Stimulated activated CD4-positive, alpha-beta T cell treated with anti-CD3 and anti-CD28 coated beads, TNF-alpha, amount 100 ng/mL, for 4 hours (primary cell): ENCODE measurements around the gene TIGD6.
"Not testable (repeated sequence)": the region's sequence is repeated elsewhere in the genome, so short reads cannot be mapped to it uniquely, and the experiment has no call there.

Source experiments
- DNase-seq, 3 experiments: peaks; one replicate each; pipeline ENCODE4 v3.0.0-alpha.2; 2020; ENCODE audit warnings: low read depth in 3 of 3

TIGD6 gene

GRCh38 chr5:149975409-149975808, 25.0 kb downstream of the TIGD6 start:
- DNase-seq: no peak

- no peak for DNase-seq
Observed at GRCh38 chr5:149969181-149969930, 31.1 kb downstream of the TIGD6 start.

GRCh38 chr5:149966946-149967345, 33.5 kb downstream of the TIGD6 start:
- DNase-seq: no peak

DNA sequence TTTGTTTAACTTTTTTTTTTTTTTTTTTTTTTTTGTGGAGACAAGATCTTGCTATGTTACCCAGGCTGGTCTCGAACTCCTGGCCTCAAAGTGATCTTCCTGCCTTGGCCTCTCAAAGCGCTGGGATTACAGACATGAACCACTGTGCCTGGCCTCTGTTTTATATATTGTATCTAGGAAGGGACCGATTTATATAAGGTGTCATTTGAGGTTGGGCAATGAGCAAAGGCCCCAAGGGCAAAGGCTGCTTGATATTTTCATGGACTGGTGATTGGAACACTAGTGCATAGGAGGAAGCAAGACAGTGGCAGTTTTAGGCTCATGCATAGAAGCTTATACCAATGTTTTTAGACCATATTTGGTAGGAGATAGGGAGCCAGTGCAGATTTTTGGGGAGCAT, 36.7 kb downstream of the TIGD6 start:
- DNase-seq: no peak

DNA sequence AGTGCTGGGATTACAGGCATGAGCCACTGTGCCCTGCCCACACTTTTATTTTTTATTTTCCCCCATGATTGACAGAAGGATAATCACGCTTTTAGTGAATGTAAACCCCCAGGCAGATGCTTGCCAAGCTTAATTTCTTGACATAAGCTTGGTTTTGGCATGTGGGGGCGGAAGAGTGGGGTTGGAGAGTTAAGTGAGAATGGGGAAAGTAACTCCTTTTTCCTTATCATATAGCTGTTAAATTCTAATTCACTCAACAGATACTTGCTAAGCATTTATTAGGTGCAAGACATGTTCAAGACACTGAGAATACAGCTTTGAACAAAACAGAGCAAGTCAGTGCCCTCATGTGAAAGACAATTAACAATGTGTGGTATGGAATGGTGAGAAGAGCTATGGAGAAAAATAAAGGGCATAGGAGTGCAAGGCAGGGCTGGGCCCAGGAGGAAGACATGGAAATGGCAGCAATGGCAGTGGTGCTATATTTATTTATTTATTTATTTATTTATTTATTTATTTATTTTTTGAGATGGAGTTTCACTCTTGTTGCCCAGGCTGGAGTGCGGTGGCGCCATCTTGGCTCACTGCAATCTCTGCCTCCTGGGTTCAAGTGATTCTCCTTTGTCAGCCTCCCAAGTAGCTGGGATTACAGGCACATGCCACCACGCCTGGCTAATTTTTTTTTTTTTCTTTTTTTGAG, 37.7 kb downstream of the TIGD6 start:
- DNase-seq: no peak

DNA sequence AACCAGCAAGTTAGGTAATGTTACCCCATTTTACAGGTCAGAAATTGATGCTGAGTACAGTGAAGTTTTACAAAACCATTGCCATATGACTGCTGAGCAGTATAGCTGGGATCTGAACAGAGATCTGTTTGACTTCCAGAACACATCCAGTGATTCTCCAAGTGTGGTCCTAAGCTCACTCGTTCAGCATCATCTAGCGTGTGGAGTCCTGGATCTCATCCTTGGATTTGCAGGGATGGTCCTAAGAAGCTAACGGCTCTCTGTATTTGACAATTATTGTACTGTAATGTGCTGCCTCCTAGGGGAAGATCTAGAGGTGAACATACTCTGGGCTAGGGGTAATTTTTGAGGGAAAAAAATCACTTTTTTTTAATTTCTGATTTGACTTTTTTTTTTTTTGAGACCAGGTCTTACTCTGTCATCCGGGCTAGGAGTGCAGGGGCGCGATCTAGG, 38.5 kb downstream of the TIGD6 start:
- no peak for DNase-seq

DNA sequence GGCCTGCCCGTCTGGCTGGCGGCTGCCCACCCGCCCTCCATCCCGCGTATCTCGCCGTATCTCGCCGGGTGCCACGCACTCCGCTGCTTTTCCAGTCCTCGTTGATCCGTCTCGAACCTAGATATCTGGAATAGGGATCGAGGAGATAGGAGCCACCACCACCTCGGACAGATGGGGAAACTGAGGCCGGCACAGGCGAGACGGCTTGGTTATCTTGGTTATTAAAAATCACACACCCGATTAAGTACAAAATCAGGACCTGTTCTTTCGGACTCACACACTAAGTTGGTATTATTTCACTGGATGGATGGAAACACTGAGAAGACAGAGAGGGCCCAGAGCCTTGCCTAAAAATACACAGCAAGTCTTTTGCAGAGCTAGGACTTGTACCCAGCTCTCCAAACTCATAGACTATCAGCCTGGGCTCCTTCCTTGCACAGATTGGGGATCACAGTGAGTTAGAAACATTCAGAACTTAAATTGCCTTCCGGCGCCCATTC, 39.2 kb downstream of the TIGD6 start:
- no peak for DNase-seq

DNA sequence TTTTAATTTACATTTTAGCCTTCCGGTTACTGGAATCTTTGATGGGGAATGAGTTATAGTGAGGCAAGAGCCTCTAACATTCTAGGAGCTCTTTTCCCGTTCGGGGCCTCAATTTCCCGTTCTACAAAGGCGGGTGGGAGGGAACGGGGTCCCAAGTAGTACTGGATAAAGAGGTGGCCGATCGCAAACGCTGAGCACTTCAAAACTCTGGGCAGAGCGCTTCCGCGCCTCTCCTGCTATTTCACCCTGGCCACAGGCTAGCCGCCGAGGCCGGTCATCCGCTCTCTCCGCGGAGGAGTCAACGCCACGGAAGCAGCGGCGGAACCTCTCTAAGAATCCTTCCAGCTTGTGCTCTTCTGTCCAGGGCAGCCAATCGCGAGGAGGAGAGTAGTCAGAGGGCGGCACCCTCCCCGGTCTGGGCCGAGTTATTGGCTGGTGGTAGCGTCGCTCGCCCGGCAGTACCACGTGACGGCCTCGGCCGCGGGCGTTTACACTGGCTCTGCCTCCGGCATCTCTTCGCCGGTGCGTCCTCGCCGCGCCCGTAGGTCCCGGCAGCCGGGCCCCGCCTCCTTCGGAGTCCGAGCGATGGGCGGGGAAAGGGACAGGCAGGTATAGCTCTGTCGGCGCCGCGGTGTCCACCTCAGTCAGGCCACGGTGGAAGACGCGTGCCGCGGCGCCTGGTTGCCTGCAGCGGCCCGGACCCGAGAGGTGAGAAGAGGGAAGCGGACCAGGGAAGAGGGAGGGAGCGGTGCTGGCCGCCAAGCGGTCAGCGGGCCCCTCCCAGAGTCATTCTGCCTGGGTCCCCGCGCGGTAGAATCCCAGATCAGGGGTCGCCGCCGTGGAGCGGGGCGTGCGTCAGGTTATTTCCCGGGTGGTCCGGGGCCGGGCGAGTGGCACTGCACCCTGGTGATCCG, 39.9 kb downstream of the TIGD6 start, which contains the start of gene SLC26A2:
TSS of gene SLC26A2 (plus strand) at position 487 of the 914 bp plus-strand sequence. CDS start 16,895 bp downstream, outside the sequence.
- DNase-seq: peak; percentile 83 to 90 (median 90)

- DNase-seq: peak in 2 of 3 experiments; percentile 19 to 29
Observed at GRCh38 chr5:149959406-149960236, 40.8 kb downstream of the TIGD6 start.

DNA sequence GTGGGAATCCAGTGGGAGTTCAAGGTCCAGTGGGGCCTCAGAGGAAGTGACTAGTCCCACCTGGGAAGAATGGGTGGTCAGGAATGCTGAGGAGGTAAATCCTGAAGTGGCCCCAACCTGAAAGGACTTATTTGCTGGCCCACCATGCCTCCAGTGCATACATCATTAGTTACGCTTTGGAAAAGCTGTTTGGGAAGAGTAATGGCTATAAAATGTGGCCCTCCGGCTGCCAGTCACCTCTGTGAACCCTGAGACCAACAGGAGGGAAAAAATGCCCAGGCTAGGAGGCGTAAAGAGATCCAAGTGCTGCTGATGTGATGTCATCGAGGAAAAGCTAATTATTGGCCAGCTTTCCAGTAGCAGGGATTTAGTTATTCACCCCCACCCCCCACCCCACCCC, 42.6 kb downstream of the TIGD6 start:
- no peak for DNase-seq

GRCh38 chr5:149956685-149957084, 43.8 kb downstream of the TIGD6 start:
- DNase-seq: no peak

DNA sequence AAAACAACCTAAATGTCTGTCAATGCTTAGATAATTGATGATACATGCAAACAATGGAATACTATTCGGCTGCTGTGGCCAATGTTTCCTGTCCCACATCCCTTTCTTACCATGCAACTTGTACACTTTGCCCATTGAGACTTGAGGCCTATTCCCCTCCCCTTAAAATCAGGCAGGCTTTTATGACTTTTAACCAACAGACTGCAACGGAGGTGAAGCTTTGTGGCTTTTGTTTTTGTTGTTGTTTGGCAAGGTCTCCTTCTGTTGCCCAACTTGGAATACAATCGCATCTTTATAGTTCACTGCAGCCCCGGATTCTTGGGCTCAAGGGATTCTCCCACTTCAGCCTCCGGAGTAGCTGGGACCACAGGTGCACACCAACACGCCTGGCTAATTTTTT, 45.7 kb downstream of the TIGD6 start:
- no peak for DNase-seq

DNA sequence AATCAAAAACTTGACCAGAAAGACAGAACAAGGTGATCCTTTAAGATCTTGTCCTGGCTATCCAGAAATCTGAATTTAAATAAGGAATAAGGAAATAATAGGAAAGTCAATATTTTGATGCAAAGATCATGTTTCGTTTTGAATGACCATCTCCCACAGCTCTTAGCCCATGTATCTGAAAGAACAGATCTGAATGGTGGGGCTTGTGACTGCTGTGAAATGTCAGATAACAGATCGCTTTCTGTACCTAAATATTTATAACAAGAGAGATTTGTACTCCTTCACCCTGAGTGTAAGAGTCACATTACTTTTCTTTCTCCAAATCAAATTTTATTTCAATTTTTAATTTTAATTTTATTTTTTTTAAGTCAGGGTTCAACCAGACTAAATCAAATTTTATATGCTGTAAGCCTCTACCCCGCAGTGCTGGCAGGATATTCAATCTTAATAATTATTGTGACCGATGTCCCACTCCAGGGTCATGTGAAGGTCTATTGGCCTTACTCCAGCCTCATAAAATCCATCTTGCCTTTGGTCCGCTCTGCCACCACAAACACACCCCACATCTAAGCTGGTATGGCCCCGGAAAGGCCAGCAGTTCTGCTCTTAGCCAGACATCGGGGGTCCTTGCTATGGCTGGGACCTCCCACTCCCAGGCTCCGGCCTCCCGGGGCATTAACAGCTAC, 46.9 kb downstream of the TIGD6 start:
- no peak for DNase-seq

DNA sequence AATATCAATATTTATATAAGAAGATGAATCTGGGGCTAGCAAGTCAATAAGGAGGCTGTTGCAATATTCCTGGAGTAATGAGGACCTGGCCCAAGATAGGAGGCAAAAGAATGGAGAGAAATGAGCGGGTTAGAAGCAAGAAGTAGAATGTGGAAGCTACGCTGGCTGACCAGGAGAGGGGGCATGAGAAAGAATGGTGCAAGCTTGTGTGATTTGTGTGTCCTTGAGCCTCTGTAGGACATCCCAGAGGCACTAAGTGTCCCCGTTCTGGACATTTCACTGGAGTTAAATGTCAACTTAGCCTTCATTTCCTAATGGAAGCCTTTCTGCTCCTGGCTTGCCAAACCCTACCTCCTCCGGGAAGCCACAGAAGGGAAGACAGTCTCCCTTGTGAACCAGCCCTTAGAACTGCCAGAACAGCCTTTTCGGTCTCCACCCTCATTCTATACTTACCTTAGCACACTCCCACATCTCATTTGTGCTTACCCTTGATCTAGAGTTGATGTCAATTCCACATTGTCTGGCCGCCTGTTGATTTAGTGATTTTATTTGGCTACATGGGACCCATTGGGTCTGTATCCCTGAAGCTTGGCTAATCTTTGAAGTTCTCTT, 49.2 kb downstream of the TIGD6 start:
- no peak for DNase-seq

DNA sequence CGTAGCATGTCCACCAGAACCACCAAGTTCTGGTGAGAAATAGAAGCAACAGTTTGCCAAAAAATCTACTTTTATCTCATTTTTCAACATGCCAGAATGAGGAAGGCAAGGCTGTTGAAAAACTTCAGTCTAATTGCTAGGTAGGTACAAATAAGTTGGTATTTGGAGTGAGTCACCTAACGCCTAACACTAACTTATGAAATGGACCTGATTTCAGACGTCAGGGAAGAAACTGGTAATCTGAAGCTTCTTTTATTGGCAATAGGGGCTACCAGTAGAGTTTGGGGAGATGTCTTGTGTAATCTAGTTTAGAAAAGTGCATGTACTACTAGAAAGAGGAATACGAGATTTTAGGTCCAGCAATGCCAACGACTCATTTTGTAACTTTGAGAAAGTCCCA, 51.5 kb downstream of the TIGD6 start:
- no peak for DNase-seq

- DNase-seq: no peak
Observed at GRCh38 chr5:149946118-149946517, 54.3 kb downstream of the TIGD6 start.

GRCh38 chr5:149944666-149945065, 55.8 kb downstream of the TIGD6 start, which contains the start of gene PDE6A:
TSS of gene PDE6A (minus strand) at chr5:149944793. CDS start at chr5:149944673, 120 bp downstream.
- DNase-seq: no peak

DNA sequence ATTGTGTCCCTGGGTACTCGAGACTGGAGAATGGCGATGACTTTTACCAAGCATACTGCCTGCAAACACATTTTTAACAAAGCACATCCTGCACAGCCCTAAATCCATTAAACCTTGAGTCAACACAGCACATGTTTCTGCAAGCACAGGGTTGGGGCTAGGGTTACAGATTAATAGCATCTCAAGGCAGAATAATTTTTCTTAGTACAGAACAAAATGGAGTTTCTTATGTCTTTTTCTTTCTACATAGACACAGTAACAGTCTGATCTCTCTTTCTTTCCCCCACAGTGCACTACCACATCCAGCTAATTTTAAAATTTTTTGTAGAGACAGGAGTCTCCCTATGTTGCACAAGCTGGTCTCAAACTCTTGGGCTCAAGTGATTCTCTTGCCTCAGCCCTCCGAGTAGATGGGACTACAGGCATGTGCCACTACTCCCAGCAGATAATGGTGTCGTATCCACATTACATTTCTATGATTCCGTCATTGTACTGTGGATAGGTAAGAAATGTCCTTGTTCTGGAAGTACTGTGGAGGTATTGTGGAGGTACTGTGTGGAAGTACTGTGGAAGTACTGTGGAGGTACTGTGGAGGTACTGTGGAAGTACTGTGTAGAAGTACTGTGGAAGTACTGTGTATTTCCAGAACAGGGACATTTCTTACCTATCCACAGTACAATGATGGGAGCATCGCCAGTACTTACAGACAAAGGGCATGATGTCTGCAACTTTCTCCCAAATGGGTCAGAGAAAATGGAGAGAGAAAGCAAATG, 57.1 kb downstream of the TIGD6 start:
- DNase-seq: not testable (repeated sequence)
